Astrocyte (in vitro differentiated cells and primary cell): ENCODE measurements around the gene DGKQ. TPM values are rescaled to one million over a fixed set of nuclear protein-coding genes. Genes with fewer than 3 reads are reported as not detected.

ENCODE experiments used
- DNase-seq: peaks from one replicate; pipeline ENCODE4 v3.0.0-alpha.2; 2010; ENCODE audit warnings: low read depth
- FAIRE-seq: peaks from 2 replicates; lab custom pipeline; 2011; peaks lifted over from hg19 to GRCh38; lab: Jason Lieb, UNC
- H2AFZ ChIP-seq: 2 replicates; pipeline ENCODE4 v1.6.0; 2012; ENCODE audit warnings: low read depth, low read length, inconsistent platforms
- H3K27ac ChIP-seq: 2 replicates; pipeline ENCODE4 v1.5.1; 2011; ENCODE audit warnings: low read depth, low read length, inconsistent platforms
- H3K27me3 ChIP-seq: 2 replicates; pipeline ENCODE4 v1.6.0; 2011; ENCODE audit warnings: low read length, inconsistent platforms; ENCODE audit not compliant: insufficient read depth
- H3K36me3 ChIP-seq: 2 replicates; pipeline ENCODE4 v1.5.1; 2011; ENCODE audit warnings: low read length, inconsistent platforms; ENCODE audit not compliant: insufficient read depth
- H3K4me1 ChIP-seq: 2 replicates; pipeline ENCODE4 v1.5.1; 2011; ENCODE audit warnings: low read length, inconsistent platforms; ENCODE audit not compliant: insufficient read depth
- H3K4me2 ChIP-seq: 2 replicates; pipeline ENCODE4 v1.6.0; 2012; ENCODE audit warnings: low read length, inconsistent platforms
- H3K4me3 ChIP-seq: 2 replicates; pipeline ENCODE4 v1.5.1; 2011; ENCODE audit warnings: low read depth, mild to moderate bottlenecking, low read length, inconsistent platforms; ENCODE audit not compliant: insufficient read depth
- H3K79me2 ChIP-seq: 2 replicates; pipeline ENCODE4 v1.6.0; 2012; ENCODE audit warnings: mild to moderate bottlenecking, low read length, inconsistent platforms; ENCODE audit not compliant: insufficient read depth
- H3K9ac ChIP-seq: 2 replicates; pipeline ENCODE4 v1.6.0; 2012; ENCODE audit warnings: mild to moderate bottlenecking, low read length, inconsistent platforms
- H3K9me3 ChIP-seq: 2 replicates; pipeline ENCODE4 v1.5.1; 2012; ENCODE audit warnings: low read depth, mild to moderate bottlenecking, low read length, inconsistent platforms; ENCODE audit not compliant: insufficient read depth
- H4K20me1 ChIP-seq: 2 replicates; pipeline ENCODE4 v1.6.0; 2012; ENCODE audit warnings: low read length, inconsistent platforms; ENCODE audit not compliant: insufficient read depth
- H3K27ac Mint-ChIP-seq: one replicate; pipeline ENCODE4 v1.8.0; 2021; ENCODE audit warnings: mild to moderate bottlenecking, mixed read lengths; ENCODE audit not compliant: unreplicated experiment
- H3K27me3 Mint-ChIP-seq: one replicate; pipeline ENCODE4 v1.8.0; 2021; ENCODE audit warnings: low read depth, mixed read lengths; ENCODE audit not compliant: unreplicated experiment
- H3K36me3 Mint-ChIP-seq: one replicate; pipeline ENCODE4 v1.8.0; 2021; ENCODE audit warnings: low read depth, mixed read lengths; ENCODE audit not compliant: unreplicated experiment
- H3K4me1 Mint-ChIP-seq: one replicate; pipeline ENCODE4 v1.8.0; 2021; ENCODE audit warnings: low read depth, mixed read lengths; ENCODE audit not compliant: unreplicated experiment
- H3K4me3 Mint-ChIP-seq: one replicate; pipeline ENCODE4 v1.8.0; 2021; ENCODE audit warnings: mild to moderate bottlenecking, moderate library complexity, mixed read lengths; ENCODE audit not compliant: unreplicated experiment
- H3K9me3 Mint-ChIP-seq: one replicate; pipeline ENCODE4 v1.8.0; 2021; ENCODE audit warnings: mild to moderate bottlenecking, mixed read lengths; ENCODE audit not compliant: unreplicated experiment
- EZH2 ChIP-seq: IDR thresholded peaks from 2 replicates; pipeline ENCODE4 v1.6.1; 2012; ENCODE audit warnings: mild to moderate bottlenecking, low read length, inconsistent platforms; ENCODE audit not compliant: insufficient read depth
- total RNA-seq: library from RNA; stranded (reverse); gene quantifications from 2 replicates; pipeline ENCODE4 v1.2.1, GENCODE V29; 2021
- TF ChIP-seq, protein P1 (sequence below): IDR thresholded peaks from 2 replicates; pipeline ENCODE4 v1.5.1; 2011; ENCODE audit warnings: low read depth, mild to moderate bottlenecking, inconsistent platforms, low read length, moderate library complexity; ENCODE audit not compliant: insufficient read depth

Gene DGKQ
- total RNA-seq, 1 donor from 2014 or later = 19.0 TPM

DNA sequence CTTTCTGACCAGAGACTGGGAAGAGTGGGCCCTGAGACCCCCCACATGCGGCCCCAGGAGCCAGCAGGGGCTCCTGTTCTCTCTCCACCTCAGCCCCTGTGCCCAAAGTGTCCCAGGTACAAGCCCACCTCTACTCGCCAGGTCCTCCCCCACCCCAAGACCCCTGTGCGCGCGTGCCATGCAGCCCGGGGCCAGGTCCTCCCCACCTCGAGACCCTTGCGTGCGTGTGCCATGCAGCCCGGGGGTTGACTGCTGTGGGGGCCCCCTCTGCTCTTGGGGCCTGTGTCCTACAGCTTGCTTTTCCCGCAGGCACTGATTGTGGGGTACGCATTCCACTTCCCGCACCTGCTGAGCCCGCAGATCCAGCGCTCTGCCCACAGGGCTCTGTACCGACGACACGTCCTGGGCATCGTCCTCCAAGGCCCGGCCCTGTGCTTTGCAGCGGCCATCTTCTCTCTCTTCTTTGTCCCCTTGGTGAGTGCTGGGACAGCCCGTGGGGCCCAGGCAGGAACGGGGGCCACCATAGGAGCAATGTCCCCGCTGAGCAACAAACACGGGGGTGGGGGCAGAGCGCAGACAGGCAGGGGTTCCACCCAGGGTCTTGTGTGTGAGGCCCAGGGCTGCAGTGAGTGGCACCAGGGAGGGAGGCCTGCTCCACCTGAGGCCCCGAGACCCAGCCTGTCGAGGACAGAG is 20.3 kb downstream of the DGKQ start:
- Mint-ChIP-seq H3K4me1 (no peaks in the 10 kb centered on the region), H3K27ac (peak overlapping the region; percentile 69), H3K9me3 (no peaks in the 10 kb centered on the region), H3K4me3 (no peak overlapping the region), H3K27me3 (peaks cover 3% of the 10 kb centered on the region), H3K36me3 (peaks cover 7% of the 10 kb centered on the region)
- Histone ChIP-seq H3K27me3 (no peaks in the 10 kb centered on the region), H3K79me2 (no peaks in the 10 kb centered on the region), H3K4me2 (no peak overlapping the region), H4K20me1 (peaks cover 16% of the 10 kb centered on the region), H2AFZ (no peak overlapping the region), H3K27ac (no peak overlapping the region), H3K4me3 (no peak overlapping the region), H3K36me3 (no peaks in the 10 kb centered on the region), H3K4me1 (no peaks in the 10 kb centered on the region), H3K9me3 (no peaks in the 10 kb centered on the region), H3K9ac (no peak overlapping the region)
- FAIRE-seq = no peak
- DNase-seq = no peak
- TF ChIP-seq, protein P1, sequence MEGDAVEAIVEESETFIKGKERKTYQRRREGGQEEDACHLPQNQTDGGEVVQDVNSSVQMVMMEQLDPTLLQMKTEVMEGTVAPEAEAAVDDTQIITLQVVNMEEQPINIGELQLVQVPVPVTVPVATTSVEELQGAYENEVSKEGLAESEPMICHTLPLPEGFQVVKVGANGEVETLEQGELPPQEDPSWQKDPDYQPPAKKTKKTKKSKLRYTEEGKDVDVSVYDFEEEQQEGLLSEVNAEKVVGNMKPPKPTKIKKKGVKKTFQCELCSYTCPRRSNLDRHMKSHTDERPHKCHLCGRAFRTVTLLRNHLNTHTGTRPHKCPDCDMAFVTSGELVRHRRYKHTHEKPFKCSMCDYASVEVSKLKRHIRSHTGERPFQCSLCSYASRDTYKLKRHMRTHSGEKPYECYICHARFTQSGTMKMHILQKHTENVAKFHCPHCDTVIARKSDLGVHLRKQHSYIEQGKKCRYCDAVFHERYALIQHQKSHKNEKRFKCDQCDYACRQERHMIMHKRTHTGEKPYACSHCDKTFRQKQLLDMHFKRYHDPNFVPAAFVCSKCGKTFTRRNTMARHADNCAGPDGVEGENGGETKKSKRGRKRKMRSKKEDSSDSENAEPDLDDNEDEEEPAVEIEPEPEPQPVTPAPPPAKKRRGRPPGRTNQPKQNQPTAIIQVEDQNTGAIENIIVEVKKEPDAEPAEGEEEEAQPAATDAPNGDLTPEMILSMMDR = no peak
- no peak for TF ChIP-seq EZH2

DNA sequence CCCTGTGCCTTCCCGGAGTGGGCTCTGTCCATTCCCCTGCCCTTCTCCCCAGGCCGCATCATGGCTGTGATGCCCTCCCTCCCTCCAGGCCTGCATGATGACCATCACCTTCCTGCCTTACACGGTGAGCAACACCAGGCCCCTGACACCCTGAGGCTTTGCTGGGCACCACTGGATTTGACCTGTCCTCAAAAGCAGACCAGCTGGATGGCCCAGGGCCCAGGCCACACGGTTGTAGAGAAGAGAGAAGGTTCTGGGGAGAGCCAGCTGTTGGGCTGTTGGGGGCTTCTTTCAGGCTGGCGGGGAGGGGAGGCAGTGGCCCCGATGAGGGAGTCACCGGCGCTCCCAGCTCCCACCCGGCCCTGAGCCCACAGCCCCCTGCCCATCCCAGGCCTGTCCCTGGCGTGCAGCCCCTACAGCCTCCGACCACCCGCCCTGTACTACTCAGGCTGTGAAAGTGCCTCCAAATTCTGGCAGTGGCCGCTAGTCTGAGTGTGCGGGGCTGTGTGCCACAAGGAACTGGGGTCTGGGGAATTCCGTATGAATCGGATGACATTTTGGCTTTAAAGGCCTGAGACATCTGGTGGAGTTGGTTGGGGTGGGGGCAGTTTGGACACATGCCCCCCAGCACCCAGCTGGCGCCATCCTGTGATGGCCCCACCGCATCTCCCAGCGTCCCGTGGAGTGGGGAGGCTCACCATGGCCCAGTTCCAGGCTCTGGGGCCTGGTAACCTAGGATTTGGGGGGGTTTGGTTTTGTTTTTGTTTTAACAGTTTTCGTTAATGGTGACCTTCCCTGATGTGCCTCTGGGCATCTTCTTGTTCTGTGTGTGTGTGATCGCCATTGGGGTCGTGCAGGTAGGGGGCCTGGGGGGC is 21.5 kb downstream of the DGKQ start:
- Histone ChIP-seq H3K9ac (no peak overlapping the region), H2AFZ (no peak overlapping the region), H3K27ac (no peak overlapping the region), H3K27me3 (no peaks in the 10 kb centered on the region), H3K9me3 (no peaks in the 10 kb centered on the region), H3K36me3 (no peaks in the 10 kb centered on the region), H3K4me2 (no peak overlapping the region), H4K20me1 (peaks cover 25% of the 10 kb centered on the region), H3K79me2 (no peaks in the 10 kb centered on the region), H3K4me1 (no peaks in the 10 kb centered on the region), H3K4me3 (no peak overlapping the region)
- H3K36me3 Mint-ChIP-seq = peaks cover 7% of the 10 kb centered on the region
- H3K9me3 Mint-ChIP-seq = no peaks in the 10 kb centered on the region
- DNase-seq (no peak), FAIRE-seq (no peak)
- TF ChIP-seq, protein P1 = no peak
- no peak for TF ChIP-seq EZH2
- no peaks in the 10 kb centered on the region for H3K4me1 Mint-ChIP-seq
- H3K27ac Mint-ChIP-seq = no peak overlapping the region
- H3K4me3 Mint-ChIP-seq = no peak overlapping the region
- peaks cover 3% of the 10 kb centered on the region for H3K27me3 Mint-ChIP-seq
